WTC11 (cell line): ENCODE results near the gene ITGA2B. TPM values are rescaled to one million over a fixed set of nuclear protein-coding genes. Genes with fewer than 3 reads are reported as not detected.

Source experiments
- ATAC-seq: fragments of 200-7000 bp; cut with Tn5 transposase; 2 replicates; pipeline ENCODE4 v1.10.0; 2021; ENCODE audit warnings: mild to moderate bottlenecking, moderate library complexity
- CTCF ChIA-PET: fragments of 300-600 bp; sonication (Branson Sonifier 250); formaldehyde crosslinking; loops from one replicate; lab custom pipeline; 2021; ENCODE audit warnings: antibody characterized with exemption; lab: Charles Lee
- POLR2A ChIA-PET: fragments of 350-600 bp; sonication (Branson Sonifier 250); formaldehyde crosslinking; loops from one replicate; lab custom pipeline; 2021; ENCODE audit warnings: antibody characterized with exemption; lab: Charles Lee
- DNase-seq: peaks from one replicate; pipeline ENCODE4 v3.0.0; 2021; ENCODE audit warnings: low spot score
- H3K27ac Mint-ChIP-seq: 2 replicates; pipeline ENCODE4 v1.8.0; 2021; ENCODE audit warnings: mixed read lengths
- H3K27me3 Mint-ChIP-seq: 2 replicates; pipeline ENCODE4 v1.8.0; 2021; ENCODE audit warnings: low read depth, mild to moderate bottlenecking, moderate library complexity, mixed read lengths
- H3K36me3 Mint-ChIP-seq: 2 replicates; pipeline ENCODE4 v1.8.0; 2021; ENCODE audit warnings: mixed read lengths
- H3K4me1 Mint-ChIP-seq: 2 replicates; pipeline ENCODE4 v1.8.0; 2022; ENCODE audit warnings: mixed read lengths
- H3K4me3 Mint-ChIP-seq: 2 replicates; pipeline ENCODE4 v1.8.0; 2021; ENCODE audit warnings: mild to moderate bottlenecking, moderate library complexity, mixed read lengths
- H3K9me3 Mint-ChIP-seq: 2 replicates; pipeline ENCODE4 v1.8.0; 2021; ENCODE audit warnings: mixed read lengths
- AR ChIP-seq: fragments of 250-450 bp; sonication (Bioruptor Pico); IDR thresholded peaks from 2 replicates; pipeline ENCODE4 v1.9.0; 2021; ENCODE audit warnings: mild to moderate bottlenecking
- ARID4B ChIP-seq: sonication (generic); formaldehyde crosslinking; IDR thresholded peaks from 2 replicates; pipeline ENCODE4 v1.8.0; 2023; ENCODE audit warnings: missing genetic modification reagents, mild to moderate bottlenecking, borderline replicate concordance
- EMX1 ChIP-seq: fragments of 250-450 bp; sonication (Bioruptor Pico); IDR thresholded peaks from 2 replicates; pipeline ENCODE4 v1.8.0; 2021; ENCODE audit warnings: mild to moderate bottlenecking
- ETV6 ChIP-seq: sonication (generic); formaldehyde crosslinking; IDR thresholded peaks from 2 replicates; pipeline ENCODE4 v1.8.1; 2022; ENCODE audit warnings: mild to moderate bottlenecking, missing genetic modification reagents
- FOXK1 ChIP-seq: sonication (generic); formaldehyde crosslinking; IDR thresholded peaks from 2 replicates; pipeline ENCODE4 v1.8.0; 2022; ENCODE audit warnings: mild to moderate bottlenecking, moderate library complexity, missing genetic modification reagents
- FOXP1 ChIP-seq: sonication (generic); formaldehyde crosslinking; IDR thresholded peaks from 2 replicates; pipeline ENCODE4 v1.8.0; 2022; ENCODE audit warnings: missing genetic modification reagents, mild to moderate bottlenecking, moderate library complexity, borderline replicate concordance
- GTF2I ChIP-seq: fragments of 250-450 bp; sonication (Bioruptor Pico); conservative IDR thresholded peaks from 2 replicates; pipeline ENCODE4 v1.4.0; 2021; ENCODE audit warnings: mild to moderate bottlenecking
- HMGA2 ChIP-seq: fragments of 250-450 bp; sonication (Bioruptor Pico); IDR thresholded peaks from 2 replicates; pipeline ENCODE4 v1.4.0; 2021; ENCODE audit warnings: mild to moderate bottlenecking, moderate library complexity
- JUN ChIP-seq: sonication (generic); formaldehyde crosslinking; IDR thresholded peaks from 2 replicates; pipeline ENCODE4 v1.8.0; 2023; ENCODE audit warnings: mild to moderate bottlenecking, missing genetic modification reagents
- MAX ChIP-seq: sonication (generic); formaldehyde crosslinking; IDR thresholded peaks from 2 replicates; pipeline ENCODE4 v1.8.0; 2022; ENCODE audit warnings: mild to moderate bottlenecking, missing genetic modification reagents
- NFATC4 ChIP-seq: fragments of 250-450 bp; sonication (Bioruptor Pico); IDR thresholded peaks from 2 replicates; pipeline ENCODE4 v1.9.0; 2021; ENCODE audit warnings: mild to moderate bottlenecking
- NFYB ChIP-seq: sonication (generic); formaldehyde crosslinking; conservative IDR thresholded peaks from 2 replicates; pipeline ENCODE4 v1.8.0; 2022; ENCODE audit warnings: low read depth, missing genetic modification reagents
- NR1H2 ChIP-seq: sonication (generic); formaldehyde crosslinking; IDR thresholded peaks from 2 replicates; pipeline ENCODE4 v1.9.0; 2021; ENCODE audit warnings: mild to moderate bottlenecking, moderate library complexity, missing genetic modification reagents
- NR2C2 ChIP-seq: sonication (generic); formaldehyde crosslinking; IDR thresholded peaks from 2 replicates; pipeline ENCODE4 v1.8.0; 2022; ENCODE audit warnings: mild to moderate bottlenecking, missing genetic modification reagents
- PRRX2 ChIP-seq: fragments of 250-450 bp; sonication (Bioruptor Pico); IDR thresholded peaks from 2 replicates; pipeline ENCODE4 v1.8.0; 2021; ENCODE audit warnings: mild to moderate bottlenecking
- RORB ChIP-seq: fragments of 250-450 bp; sonication (Bioruptor Pico); IDR thresholded peaks from 2 replicates; pipeline ENCODE4 v1.9.0; 2021; ENCODE audit warnings: mild to moderate bottlenecking
- SMAD4 ChIP-seq: sonication (generic); formaldehyde crosslinking; IDR thresholded peaks from 2 replicates; pipeline ENCODE4 v1.8.0; 2022; ENCODE audit warnings: mild to moderate bottlenecking, missing genetic modification reagents
- SP1 ChIP-seq: sonication (generic); formaldehyde crosslinking; conservative IDR thresholded peaks from 2 replicates; pipeline ENCODE4 v1.8.1; 2022; ENCODE audit warnings: missing genetic modification reagents
- TCF7 ChIP-seq: sonication (generic); formaldehyde crosslinking; IDR thresholded peaks from 2 replicates; pipeline ENCODE4 v1.8.0; 2022; ENCODE audit warnings: mild to moderate bottlenecking, low read depth, missing genetic modification reagents, moderate library complexity
- USF1 ChIP-seq: sonication (generic); formaldehyde crosslinking; IDR thresholded peaks from 2 replicates; pipeline ENCODE4 v1.8.0; 2022; ENCODE audit warnings: mild to moderate bottlenecking, missing genetic modification reagents
- USF2 ChIP-seq: sonication (generic); formaldehyde crosslinking; IDR thresholded peaks from 2 replicates; pipeline ENCODE4 v1.8.1; 2023; ENCODE audit warnings: mild to moderate bottlenecking, missing genetic modification reagents, moderate library complexity
- ZBTB43 ChIP-seq: sonication (generic); formaldehyde crosslinking; IDR thresholded peaks from 2 replicates; pipeline ENCODE4 v1.8.1; 2023; ENCODE audit warnings: mild to moderate bottlenecking, missing genetic modification reagents
- ZNF416 ChIP-seq: fragments of 250-450 bp; sonication (Bioruptor Pico); IDR thresholded peaks from 2 replicates; pipeline ENCODE4 v1.9.0; 2021; ENCODE audit warnings: mild to moderate bottlenecking, inconsistent platforms
- ZSCAN18 ChIP-seq: fragments of 250-450 bp; sonication (Bioruptor Pico); IDR thresholded peaks from 2 replicates; pipeline ENCODE4 v2.1.2; 2022; ENCODE audit warnings: mild to moderate bottlenecking, moderate library complexity
- total RNA-seq: library from RNA; stranded (reverse); gene quantifications from 3 replicates; pipeline ENCODE4 v1.2.3, GENCODE V29; 2021

Gene ITGA2B
- total RNA-seq, 1 experiment from 2014 or later = 21.5 TPM

GRCh38 chr17:44344939-44345453 lies 44.5 kb downstream of the ITGA2B start, which contains the start of gene GRN:
Gene GRN, plus strand, starts transcription at chr17:44345302. Its CDS starts 3,863 bp downstream, at chr17:44349165.
- no peaks in the 10 kb centered on the region for H3K36me3 Mint-ChIP-seq
- peak; percentile 99 for ATAC-seq
- peak within 1 kb of the TSS; percentile 95 for H3K27ac Mint-ChIP-seq
- H3K27me3 Mint-ChIP-seq = peaks cover 20% of the 10 kb centered on the region
- peak; percentile 95 for DNase-seq
- peaks cover 8% of the 10 kb centered on the region for H3K4me1 Mint-ChIP-seq
- ChIA-PET CTCF (interaction anchor here (0.6 to 3.5 kb wide), 44 partner anchors 7 to 401 kb away, joined by 3 to 78 read pairs (median 6); partner anchors contain the start of genes ASB16, ATXN7L3, FAM171A2 and HDAC5), POLR2A (interaction anchor here (0.8 to 1.4 kb wide), 8 partner anchors 10 to 123 kb away, joined by 3 to 8 read pairs (median 4); partner anchors contain the start of gene RUNDC3A)
- H3K4me3 Mint-ChIP-seq = peak within 1 kb of the TSS; percentile 85
- TF ChIP-seq NR1H2 (CRISPR knock-in tag) (no peak), USF1 (CRISPR knock-in tag) (peak; percentile 99), USF2 (CRISPR knock-in tag) (peak; percentile 99), EMX1 (CRISPR knock-in tag) (no peak), SP1 (CRISPR knock-in tag) (peak; percentile 53; the same call in 1 of the 2 replicates), FOXK1 (CRISPR knock-in tag) (peak; percentile 88), FOXP1 (0 out of 2 replicates have a peak, but pooled peaks have one; percentile 11), NFATC4 (CRISPR knock-in tag) (no peak), NFYB (peak; percentile 85), MAX (CRISPR knock-in tag) (peak; percentile 66), ARID4B (CRISPR knock-in tag) (peak; percentile 61; the same call in 1 of the 2 replicates), ETV6 (CRISPR knock-in tag) (peak; percentile 88)
- TF ChIP-seq, all 79 proteins: peak for 9
- H3K9me3 Mint-ChIP-seq = no peaks in the 10 kb centered on the region

GRCh38 chr17:44343510-44344209 lies 45.8 kb downstream of the ITGA2B start:
- Mint-ChIP-seq H3K27me3 (peaks cover 20% of the 10 kb centered on the region), H3K27ac (no peak overlapping the region), H3K36me3 (no peaks in the 10 kb centered on the region), H3K4me3 (no peak overlapping the region), H3K9me3 (no peaks in the 10 kb centered on the region), H3K4me1 (peaks cover 8% of the 10 kb centered on the region)
- ChIA-PET POLR2A (no interaction called here), CTCF (interaction anchor here (2.5 to 3.5 kb wide), 6 partner anchors 11 to 220 kb away, joined by 7 to 78 read pairs (median 20); partner anchors contain the start of gene HDAC5)
- DNase-seq (no peak), ATAC-seq (no peak)
- TF ChIP-seq NR2C2 (CRISPR knock-in tag) (no peak), ZSCAN18 (CRISPR knock-in tag) (no peak), RORB (no peak), JUN (no peak), ZBTB43 (CRISPR knock-in tag) (no peak), TCF7 (no peak), HMGA2 (CRISPR knock-in tag) (no peak), PRRX2 (no peak), ZNF416 (CRISPR knock-in tag) (no peak), AR (no peak), GTF2I (no peak), SMAD4 (CRISPR knock-in tag) (no peak)
